Endothelial cell of umbilical vein (primary cell): ENCODE data around the gene PLEKHA4. TPM values are rescaled to one million over a fixed set of nuclear protein-coding genes. Genes with fewer than 3 reads are reported as not detected.
"Not testable (repeated sequence)": the region's sequence is repeated elsewhere in the genome, so short reads cannot be mapped to it uniquely, and the experiment has no call there.

ENCODE experiments used
- BruUV-seq: library from RNA; stranded (reverse); fragments of 400-500 nt; replicated peaks from 2 replicates; lab custom pipeline; 2021; lab: Mats Ljungman, UMichigan
- CTCF ChIA-PET: fragments of 300-600, 350-600 bp; sonication (Branson Sonifier 250); formaldehyde crosslinking; loops from one replicate; lab custom pipeline; 2021; ENCODE audit warnings: antibody characterized with exemption, inconsistent platforms; lab: Charles Lee
- POLR2A ChIA-PET: fragments of 300-600, 350-600 bp; sonication (Branson Sonifier 250); formaldehyde crosslinking; loops from one replicate; lab custom pipeline; 2021; ENCODE audit warnings: antibody characterized with exemption, inconsistent platforms; lab: Charles Lee
- DNase-seq: peaks from one replicate; pipeline ENCODE4 v3.0.0-alpha.2; 2011; ENCODE audit warnings: low read depth, low spot score
- FAIRE-seq: peaks from 2 replicates; lab custom pipeline; 2011; peaks lifted over from hg19 to GRCh38; lab: Jason Lieb, UNC
- H2AFZ ChIP-seq: 2 replicates; pipeline ENCODE4 v1.6.0; 2012; ENCODE audit warnings: low read depth, low read length, control low read depth, inconsistent platforms
- H3K27ac ChIP-seq: 2 replicates; pipeline ENCODE4 v1.5.1; 2011; ENCODE audit warnings: low read depth, mild to moderate bottlenecking, control low read depth, low read length, moderate library complexity; ENCODE audit not compliant: insufficient read depth
- H3K27me3 ChIP-seq, 2 experiments: 2 replicates each; pipeline versions ENCODE4 v1.6.0 to v1.6.1; 2011; ENCODE audit warnings: low read length in 2 of 2, mixed read lengths in 1 of 2; ENCODE audit not compliant: control insufficient read depth in 2 of 2, insufficient read depth in 2 of 2
- H3K36me3 ChIP-seq, 2 experiments: 2 replicates in 1 of 2; 3 replicates in 1 of 2; pipeline ENCODE4 v1.5.1; 2011; ENCODE audit warnings: low read length in 2 of 2, mild to moderate bottlenecking in 1 of 2, moderate library complexity in 1 of 2; ENCODE audit not compliant: control insufficient read depth in 2 of 2, insufficient read depth in 2 of 2; ENCODE audit errors: extremely low read depth in 1 of 2
- H3K4me1 ChIP-seq: 3 replicates; pipeline ENCODE4 v1.5.1; 2011; ENCODE audit warnings: mild to moderate bottlenecking, low read length; ENCODE audit not compliant: control insufficient read depth, insufficient read depth; ENCODE audit errors: extremely low read depth
- H3K4me2 ChIP-seq: 2 replicates; pipeline ENCODE4 v1.6.1; 2011; ENCODE audit warnings: low read length, control low read depth, mixed read lengths; ENCODE audit not compliant: insufficient read depth
- H3K4me3 ChIP-seq, 3 experiments: fragments of 200-600 bp in 1 of 3; sonication (generic), shearing (Covaris generic) in 1 of 3; replicated peaks in 1 of 3; 2 replicates each; pipeline ENCODE4 v1.5.1; 2011 to 2016; ENCODE audit warnings: control low read depth in 3 of 3, low read length in 3 of 3, mild to moderate bottlenecking in 2 of 3, inconsistent platforms in 1 of 3, low read depth in 1 of 3, moderate library complexity in 1 of 3; ENCODE audit not compliant: insufficient read depth in 1 of 3
- H3K79me2 ChIP-seq: 2 replicates; pipeline ENCODE4 v1.6.0; 2012; ENCODE audit warnings: low read length, inconsistent platforms; ENCODE audit not compliant: control insufficient read depth, insufficient read depth
- H3K9ac ChIP-seq: replicated peaks from 2 replicates; pipeline ENCODE3; 2011; ENCODE audit warnings: low read length, control low read depth; ENCODE audit not compliant: insufficient read depth; ENCODE audit errors: extremely low read depth
- H3K9me1 ChIP-seq: replicated peaks from 3 replicates; pipeline ENCODE4 v1.6.0; 2011; ENCODE audit warnings: mild to moderate bottlenecking, low read length; ENCODE audit not compliant: control insufficient read depth, insufficient read depth; ENCODE audit errors: extremely low read depth
- H3K9me3 ChIP-seq: replicated peaks from 2 replicates; pipeline ENCODE4 v1.5.1; 2012; ENCODE audit warnings: low read length, inconsistent platforms; ENCODE audit not compliant: control insufficient read depth, insufficient read depth
- H4K20me1 ChIP-seq: replicated peaks from 2 replicates; pipeline ENCODE3; 2011; ENCODE audit warnings: mild to moderate bottlenecking, low read length; ENCODE audit not compliant: control insufficient read depth, insufficient read depth; ENCODE audit errors: extremely low read depth
- CTCF ChIP-seq, 2 donors: IDR thresholded peaks; 1 replicate in 1 of 2; 2 replicates in 1 of 2; pipeline ENCODE4 v1.5.1; 2011; ENCODE audit warnings: low read length in 2 of 2, mild to moderate bottlenecking in 2 of 2, moderate library complexity in 2 of 2, control low read depth in 1 of 2, inconsistent platforms in 1 of 2, low read depth in 1 of 2; ENCODE audit not compliant: insufficient read depth in 1 of 2; ENCODE audit errors: extremely low read depth in 1 of 2
- EZH2 ChIP-seq: IDR thresholded peaks from 2 replicates; pipeline ENCODE4 v1.6.1; 2012; ENCODE audit warnings: borderline replicate concordance, low read depth, mild to moderate bottlenecking, moderate library complexity, low read length, inconsistent platforms; ENCODE audit not compliant: severe bottlenecking
- FOS ChIP-seq: IDR thresholded peaks from 2 replicates; pipeline ENCODE4 v1.6.1; 2011; ENCODE audit warnings: mild to moderate bottlenecking, low read length, moderate library complexity, borderline replicate concordance; ENCODE audit not compliant: insufficient read depth
- GATA2 ChIP-seq: IDR thresholded peaks from 2 replicates; pipeline ENCODE4 v1.7.0; 2011; ENCODE audit warnings: low read depth, mild to moderate bottlenecking, moderate library complexity, mixed read lengths, low read length; ENCODE audit not compliant: insufficient read length, insufficient read depth
- JUN ChIP-seq: IDR thresholded peaks from 2 replicates; pipeline ENCODE4 v1.6.1; 2011; ENCODE audit warnings: borderline replicate concordance, low read depth; ENCODE audit not compliant: insufficient read length, insufficient read depth
- MAX ChIP-seq: IDR thresholded peaks from 2 replicates; pipeline ENCODE4 v1.6.1; 2011; ENCODE audit not compliant: insufficient read depth, insufficient read length
- MYC ChIP-seq: IDR thresholded peaks from one replicate; pipeline ENCODE4 v1.6.1; 2011; ENCODE audit warnings: mild to moderate bottlenecking, low read depth, low read length
- POLR2A ChIP-seq: IDR thresholded peaks from 2 replicates; pipeline ENCODE4 v1.6.1; 2012; ENCODE audit warnings: low read depth, mild to moderate bottlenecking, control low read depth, low read length
- POLR2AphosphoS5 ChIP-seq: IDR thresholded peaks from 2 replicates; pipeline ENCODE4 v1.6.1; 2012; ENCODE audit warnings: low read depth, mild to moderate bottlenecking, control low read depth, low read length, moderate library complexity; ENCODE audit not compliant: insufficient read depth
- dilution Hi-C: fragments of 300-500 bp; cut with MboI; formaldehyde crosslinking; loops from one replicate; pipeline ENCODE4 v1.15.0; 2019; ENCODE audit warnings: low sequenced_read_pairs; ENCODE audit not compliant: extremely low pct_ligation_motif_present
- intact Hi-C: fragments of 100-400 bp; cut with micrococcal nuclease; formaldehyde crosslinking; loops from one replicate; pipeline ENCODE4 v1.10.0; 2022
- polyA plus RNA-seq, 4 experiments: library from polyadenylated mRNA; depleted of rRNA in 3 of 4; stranded (reverse) in 3 of 4; unstranded in 1 of 4; fragments of >200 nt; gene quantifications; 2 replicates each; pipeline versions ENCODE4 v1.2.1 to v1.2.3, GENCODE V29; 2011 to 2012; ENCODE audit warnings: missing spikeins in 1 of 4
- total RNA-seq: library from RNA; stranded (reverse); gene quantifications from 2 replicates; pipeline ENCODE4 v1.2.3, GENCODE V29; 2021

The PLEKHA4 gene
- total and polyA plus RNA-seq, 2 donors (not counting 3 experiments of a cell fraction or from before 2014, with no cell fraction given): 4.5 to 10.1 TPM

- Histone ChIP-seq H3K79me2 (no peaks in the 10 kb centered on the region), H2AFZ (no peak overlapping the region), H3K27me3 (no peaks in the 10 kb centered on the region), H3K4me3 (no peak overlapping the region), H3K9me3 (no peaks in the 10 kb centered on the region), H3K9ac (no peak overlapping the region), H3K36me3 (peaks cover 5 to 31% of the 10 kb centered on the region in 2 experiments), H3K27ac (no peak overlapping the region), H4K20me1 (no peaks in the 10 kb centered on the region), H3K4me1 (peaks cover 3% of the 10 kb centered on the region), H3K4me2 (no peak overlapping the region), H3K9me1 (no peaks in the 10 kb centered on the region)
- DNase-seq (no peak), FAIRE-seq (no peak)
- intact Hi-C loops (no loop called here), dilution Hi-C loops (no loop called here)
- BruUV-seq: no TSS peak
- ChIA-PET CTCF (no interaction called here), POLR2A (no interaction called here)
- TF ChIP-seq EZH2: no peak
- TF ChIP-seq POLR2A: no peak
- no peak for TF ChIP-seq MAX
- no peak for TF ChIP-seq MYC
- TF ChIP-seq FOS: no peak
- no peak for TF ChIP-seq POLR2AphosphoS5
- no peak for TF ChIP-seq JUN
- TF ChIP-seq CTCF (IDR thresholded peaks at IDR 0.05; ENCODE audit: extremely low read depth in 1 of 2, insufficient read depth in 1 of 2, low read depth in 1 of 2, low read length in 2 of 2): no peak
- no peak for TF ChIP-seq GATA2
Measured at GRCh38 chr19:48910803-48911202, 42.4 kb upstream of the PLEKHA4 start.

GRCh38 chr19:48909424-48910077 lies 41.1 kb upstream of the PLEKHA4 start:
- H4K20me1 ChIP-seq, H3K27ac ChIP-seq, H3K9me3 ChIP-seq, H3K9me1 ChIP-seq, H3K4me2 ChIP-seq, dilution Hi-C loops, FAIRE-seq, H3K9ac ChIP-seq, intact Hi-C loops, POLR2A ChIA-PET, DNase-seq, H2AFZ ChIP-seq, BruUV-seq, H3K27me3 ChIP-seq, H3K79me2 ChIP-seq, H3K4me1 ChIP-seq, H3K4me3 ChIP-seq: not testable (repeated sequence)
- peaks cover 7 to 38% of the 10 kb centered on the region in 2 experiments for H3K36me3 ChIP-seq
- CTCF ChIA-PET: interaction anchor here (1.7 kb wide), 1 partner anchor 61 kb away, joined by 4 read pairs; no protein-coding TSS in a partner anchor
